GDM1 (cell line): ENCODE data around the gene MAPK1.
A peak's percentile ranks its signal among the peaks of the same experiment; 100 is the strongest.
"Not testable (repeated sequence)": the region's sequence is repeated elsewhere in the genome, so short reads cannot be mapped to it uniquely, and the experiment has no call there.

ENCODE experiments used
- DNase-seq: peaks from one replicate; lab custom pipeline; 2025; lab: John Stamatoyannopoulos, UW

MAPK1 gene

DNA sequence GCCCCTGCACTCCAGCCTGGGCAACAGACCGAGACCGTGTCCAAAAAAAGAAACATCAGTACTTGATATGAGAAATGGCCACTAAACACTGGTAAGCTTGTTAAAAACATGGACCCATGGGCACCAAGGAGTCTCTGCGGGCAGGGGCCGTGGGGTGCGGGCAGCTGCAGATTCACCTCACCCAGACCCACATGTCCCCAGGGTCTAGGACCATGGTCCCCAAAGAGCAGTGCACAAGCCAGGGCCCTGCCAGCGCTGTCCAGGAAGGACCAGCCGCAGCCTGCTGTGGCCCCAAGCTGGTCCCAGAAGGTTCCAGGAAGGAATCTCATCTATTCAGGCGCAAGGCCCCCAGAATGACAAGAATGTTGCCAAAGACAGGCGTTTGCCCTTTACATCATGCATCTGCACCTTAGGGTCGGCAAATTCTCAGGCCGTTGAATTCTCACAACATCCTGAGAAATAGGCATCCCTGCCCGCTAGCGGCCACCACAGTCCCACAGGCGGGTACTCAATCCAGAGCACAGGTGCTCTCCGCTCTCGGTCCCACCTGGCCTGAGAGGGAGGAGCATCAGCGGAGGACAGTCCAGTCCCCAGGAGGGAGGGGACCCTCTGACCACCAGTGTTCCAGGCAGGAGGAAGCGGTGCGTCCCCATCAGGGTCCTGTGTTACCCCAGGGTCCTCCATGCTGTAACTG lies 141.3 kb downstream of the MAPK1 start:
- DNase-seq: no peak

DNA sequence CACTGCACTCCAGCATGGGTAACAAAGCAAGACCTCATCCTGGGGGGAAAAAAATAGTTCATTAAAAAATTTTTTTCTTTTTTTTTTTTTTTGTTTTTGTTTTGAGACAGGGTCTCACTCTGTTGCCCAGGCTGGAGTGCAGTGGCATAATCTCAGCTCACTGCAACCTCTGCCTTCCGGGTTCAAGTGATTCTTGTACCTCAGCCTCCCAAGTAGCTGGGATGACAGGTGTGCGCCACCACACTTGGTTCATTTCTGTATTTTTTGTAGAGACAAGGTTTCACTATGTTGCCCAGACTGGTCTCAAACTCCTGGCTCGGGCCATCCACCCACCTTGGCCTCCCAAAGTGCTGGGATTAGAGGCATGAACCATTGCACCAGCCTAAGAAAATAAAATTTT lies 142.9 kb downstream of the MAPK1 start:
- DNase-seq: not testable (repeated sequence)

DNA sequence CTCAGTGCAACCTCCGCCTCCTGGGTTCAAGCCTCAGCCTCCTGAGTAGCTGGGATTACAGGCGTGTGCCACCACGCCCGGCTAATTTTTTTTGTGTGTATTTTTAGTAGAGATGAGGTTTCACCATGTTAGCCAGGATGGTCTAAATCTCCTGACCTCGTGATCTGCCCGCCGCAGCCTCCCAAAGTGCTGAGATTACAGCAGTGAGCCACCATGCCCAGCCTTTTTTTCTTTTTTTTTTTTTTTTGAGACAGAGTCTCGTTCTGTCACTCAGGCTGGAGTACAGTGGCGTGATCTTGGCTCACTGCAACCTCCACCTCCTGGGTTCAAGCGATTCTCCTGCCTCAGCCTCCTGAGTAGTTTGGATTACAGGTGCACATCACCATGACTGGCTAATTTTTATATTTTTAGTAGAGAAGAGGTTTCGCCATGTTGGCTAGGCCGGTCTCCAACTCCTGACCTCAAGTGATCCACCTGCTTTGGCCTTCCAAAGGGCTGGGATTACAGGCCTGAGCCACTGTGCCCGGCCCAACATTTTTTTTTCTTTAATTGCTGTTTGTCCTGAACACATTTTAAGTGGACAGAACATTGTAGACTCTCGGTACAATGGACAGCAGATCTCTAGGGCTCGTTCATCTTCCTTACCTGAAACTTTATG lies 146.1 kb downstream of the MAPK1 start:
- not testable (repeated sequence) for DNase-seq

DNA sequence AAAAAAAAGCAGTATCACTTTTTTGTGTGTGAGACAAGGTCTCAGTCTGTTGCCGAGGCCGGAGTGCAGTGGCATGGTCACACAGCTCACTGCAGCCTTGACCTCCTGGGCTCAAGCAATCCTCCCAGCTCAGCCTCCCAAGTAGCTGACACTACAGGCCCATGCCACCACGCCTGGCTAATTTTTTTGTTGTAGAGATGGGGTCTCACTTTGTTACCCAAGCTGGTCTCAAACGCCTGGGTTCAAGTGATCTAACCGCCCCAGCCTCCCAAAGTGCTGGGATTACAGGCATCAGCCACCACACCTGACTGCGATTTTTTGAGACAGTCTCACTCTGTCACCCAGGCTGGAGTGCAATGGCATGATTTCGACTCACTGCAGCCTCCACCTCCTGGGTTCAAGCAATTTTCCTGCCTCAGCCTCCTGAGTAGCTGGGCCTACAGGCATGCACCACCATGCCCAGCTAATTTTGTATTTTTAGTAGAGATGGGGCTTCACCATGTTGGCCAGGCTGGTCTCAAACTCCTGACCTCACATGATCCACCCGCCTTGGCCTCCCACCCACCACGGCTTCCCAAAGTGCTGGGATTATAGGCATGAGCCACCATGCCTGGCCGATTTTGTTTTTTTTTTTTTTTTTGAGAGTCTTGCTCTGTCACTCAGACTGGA lies 147.1 kb downstream of the MAPK1 start:
- DNase-seq: not testable (repeated sequence)

DNA sequence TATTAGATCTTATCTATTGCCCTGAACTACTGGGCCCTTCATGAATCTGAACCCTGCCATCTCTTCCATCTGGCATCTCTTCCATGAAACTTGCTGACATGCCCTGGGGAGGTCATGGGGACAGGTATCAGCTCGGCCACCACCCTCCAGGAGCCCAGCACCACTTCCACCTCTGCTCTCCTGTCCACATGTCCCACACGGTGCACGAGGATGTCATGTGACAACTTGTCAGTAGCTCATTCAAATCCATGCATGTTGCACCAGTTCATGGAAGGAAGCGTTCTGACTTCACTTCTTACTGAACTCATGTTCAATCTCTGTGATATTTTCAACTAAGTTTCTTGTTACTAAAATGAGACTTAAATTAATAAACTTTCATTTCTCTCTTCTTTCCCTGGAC lies 148.4 kb downstream of the MAPK1 start:
- DNase-seq: no peak

DNA sequence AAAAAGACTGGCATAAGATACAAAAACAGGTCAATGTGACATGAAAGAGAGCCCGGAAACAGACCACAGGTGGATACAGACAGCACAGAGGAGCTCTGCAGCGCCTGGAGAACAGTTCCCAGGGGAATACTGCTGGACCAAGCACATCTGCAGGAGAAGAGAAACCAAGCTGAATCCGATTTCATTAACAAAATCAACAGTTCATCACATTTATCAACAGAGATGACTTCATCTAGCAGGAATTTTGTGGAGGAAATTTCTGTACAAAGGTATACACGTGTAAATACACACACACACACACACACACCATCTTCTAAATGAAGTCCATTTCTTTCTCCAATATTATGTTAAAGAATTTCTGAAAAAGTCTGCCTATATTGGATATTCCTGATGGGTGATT lies 148.9 kb downstream of the MAPK1 start:
- DNase-seq: no peak

DNA sequence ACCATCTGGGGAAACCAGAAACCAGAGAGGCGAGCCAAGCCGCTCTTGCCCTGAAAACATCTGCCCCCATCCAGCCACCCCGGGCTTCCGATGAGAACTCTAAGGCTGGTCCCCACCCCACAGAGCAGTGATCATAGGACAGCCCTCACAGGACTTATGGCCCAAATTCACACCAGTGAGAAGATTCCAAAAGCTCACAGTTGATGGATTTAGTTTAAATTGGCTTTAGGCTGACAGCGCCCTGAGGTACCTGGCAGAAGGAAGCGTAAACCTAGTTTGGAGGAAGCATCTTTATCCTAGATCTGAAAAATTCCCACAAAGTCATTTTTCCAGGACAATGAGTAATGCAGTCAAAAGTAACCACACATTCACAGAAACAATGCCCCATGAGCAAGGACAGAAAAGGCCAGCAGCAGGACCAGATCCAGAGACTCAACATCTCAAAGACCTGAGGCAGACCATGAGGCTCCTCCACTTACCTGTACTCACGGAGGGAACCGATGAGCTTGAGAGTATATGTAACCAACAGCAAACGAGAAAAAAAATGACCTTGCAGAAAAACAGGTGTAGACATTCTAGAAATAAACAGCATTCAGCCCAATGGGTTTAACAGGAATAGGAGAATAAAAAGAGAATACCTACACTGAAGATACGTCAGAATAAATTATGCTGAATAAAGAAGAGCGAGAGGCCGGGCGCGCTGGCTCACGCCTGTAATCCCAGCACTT lies 150.9 kb downstream of the MAPK1 start:
- DNase-seq: not testable (repeated sequence)

DNA sequence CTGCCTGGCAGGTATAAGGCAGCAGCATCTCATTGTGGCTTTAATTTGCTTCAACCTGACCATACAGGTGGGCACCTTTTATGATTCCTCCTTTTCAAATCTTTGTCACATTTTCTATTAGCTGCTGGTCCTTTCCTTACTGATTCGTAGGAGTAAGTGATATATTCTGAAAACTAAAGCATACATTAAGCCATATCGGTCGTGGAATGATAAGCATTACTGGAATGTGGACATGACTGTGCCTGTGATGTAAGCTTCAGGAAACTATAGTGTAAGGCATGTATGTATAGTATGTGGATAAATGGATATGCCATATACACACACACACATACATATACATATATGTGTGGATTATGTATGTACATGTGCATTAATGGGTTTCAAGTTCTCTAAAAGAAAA lies 152.7 kb downstream of the MAPK1 start:
- DNase-seq: no peak

DNA sequence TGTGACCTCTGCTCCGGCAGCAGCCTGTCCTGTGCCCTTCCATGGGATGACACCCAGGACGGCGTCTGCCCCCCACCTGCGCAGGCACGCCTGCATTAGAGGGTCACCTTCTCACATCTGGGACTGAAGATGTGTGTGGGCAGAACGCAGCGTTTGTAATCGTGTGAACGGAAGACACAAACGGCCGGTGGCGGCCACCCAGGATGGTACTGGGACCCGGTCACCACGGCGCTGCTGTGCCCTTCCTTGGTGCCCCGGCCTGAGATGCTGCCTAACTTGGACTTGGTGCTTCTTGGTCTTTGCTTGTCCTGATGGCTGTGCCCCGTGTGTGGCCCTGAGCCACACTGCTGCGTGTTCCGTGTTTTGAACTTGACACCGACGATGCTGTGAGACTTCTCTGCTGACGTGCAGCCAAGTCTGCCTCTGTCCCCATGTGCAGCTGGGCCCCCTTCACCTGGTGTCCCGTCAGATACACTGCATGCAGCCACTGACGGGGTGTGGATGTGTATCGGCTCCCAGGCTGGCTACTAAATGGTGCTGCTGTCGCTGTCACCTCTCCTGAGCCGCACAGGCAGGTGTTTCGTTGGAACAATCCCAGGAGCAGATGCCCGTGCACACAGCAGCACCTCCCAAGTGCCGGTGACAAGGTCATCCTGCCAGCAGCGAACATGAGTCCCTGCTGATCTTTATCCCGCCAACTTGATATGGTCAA lies 153.2 kb downstream of the MAPK1 start:
- DNase-seq: no peak

DNA sequence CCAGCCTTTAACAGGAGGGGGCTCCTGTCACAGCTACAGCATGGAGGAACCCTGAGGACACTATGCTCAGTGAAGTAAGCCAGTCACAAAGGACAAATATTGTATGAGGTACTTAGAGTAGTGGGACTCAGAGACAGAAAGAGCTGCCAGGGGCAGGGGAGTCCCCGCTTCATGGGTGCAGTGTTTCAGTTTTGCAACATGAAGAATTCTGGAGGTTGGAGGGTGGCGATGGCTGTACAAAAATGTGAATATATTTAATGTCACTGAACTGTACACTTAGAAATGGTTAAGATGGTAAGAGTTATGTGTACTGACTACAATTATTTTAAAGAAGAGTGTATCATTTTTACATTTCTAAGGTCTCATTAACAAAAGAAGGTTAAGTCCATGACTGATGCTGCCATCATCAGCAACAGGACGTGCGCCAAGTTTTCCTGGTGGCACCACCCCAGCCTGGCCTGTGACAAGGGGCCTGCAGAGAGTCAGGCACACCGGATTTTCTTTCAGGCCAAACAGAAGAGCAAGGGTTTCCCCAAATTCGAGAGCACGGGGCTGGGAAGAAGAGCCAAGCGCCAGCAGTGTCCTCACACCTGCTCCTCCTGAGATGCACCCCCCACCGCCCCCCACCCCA lies 153.9 kb downstream of the MAPK1 start:
- DNase-seq: no peak

DNA sequence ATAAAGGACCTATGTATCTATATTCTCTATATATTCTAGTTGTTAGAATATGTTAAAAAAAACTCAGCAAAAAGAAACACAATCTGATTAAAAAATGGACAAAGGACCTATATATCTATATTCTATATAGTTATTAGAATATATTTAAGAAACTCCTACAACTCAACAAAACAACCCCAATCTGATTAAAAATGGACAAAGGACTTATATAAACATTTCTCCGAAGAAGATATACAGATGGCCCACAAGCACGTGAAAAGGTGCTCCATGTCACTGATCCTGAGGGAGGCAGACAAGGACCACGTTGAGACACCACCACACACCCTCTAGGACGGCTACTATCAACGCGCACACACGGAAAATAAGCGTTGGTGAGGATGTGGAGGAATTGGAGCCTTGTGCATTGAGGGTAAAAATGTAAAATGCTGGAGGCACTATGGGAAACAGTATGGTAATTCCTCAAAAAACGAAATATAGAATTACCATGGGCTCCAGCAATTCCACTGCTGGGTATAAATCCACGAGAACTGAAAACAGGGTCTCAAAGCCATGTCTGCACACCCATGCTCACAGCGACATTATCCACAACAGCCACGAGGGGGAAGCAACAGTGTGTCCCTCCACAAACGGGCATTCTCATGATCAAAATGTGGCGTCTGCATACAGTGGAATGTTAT lies 154.6 kb downstream of the MAPK1 start:
- peak; percentile 58 for DNase-seq

DNA sequence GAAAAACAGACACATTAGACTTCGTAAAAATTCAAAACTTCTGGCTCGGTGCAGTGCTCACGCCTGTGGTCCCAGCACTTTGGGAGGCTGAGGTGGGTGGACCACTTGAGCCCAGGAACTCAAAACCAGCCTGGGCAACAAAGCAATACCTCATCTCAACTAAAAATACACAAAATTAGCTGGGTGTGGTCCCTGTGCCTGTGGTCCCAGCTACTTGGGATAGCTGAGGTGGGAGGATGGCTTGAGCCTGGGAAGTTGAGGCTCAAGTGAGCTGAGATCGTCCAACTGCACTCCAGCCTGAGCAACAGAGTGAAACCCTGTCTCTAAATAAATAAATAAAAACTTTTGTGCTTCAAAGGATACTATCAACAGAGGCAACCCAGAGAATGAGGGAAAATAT lies 155.6 kb downstream of the MAPK1 start:
- no peak for DNase-seq

DNA sequence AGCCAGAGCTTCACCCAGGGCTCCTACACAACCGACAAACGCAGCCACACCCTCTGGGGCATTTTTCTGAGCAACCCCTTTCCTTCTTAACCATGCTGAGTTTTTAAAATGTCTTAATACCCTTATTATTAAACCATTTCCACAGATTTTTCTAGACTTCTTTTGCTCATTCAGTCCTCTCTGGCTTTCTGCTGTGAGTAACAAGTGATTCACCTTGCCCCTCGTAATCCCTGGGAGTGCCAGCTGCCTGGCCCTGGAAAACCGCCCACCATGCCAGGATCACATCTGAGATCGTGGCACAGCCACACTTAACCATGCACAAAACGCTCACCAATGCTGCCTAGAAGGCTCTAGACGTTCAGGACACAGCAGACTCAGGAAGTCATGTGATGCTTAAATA lies 157.3 kb downstream of the MAPK1 start:
- DNase-seq: no peak

DNA sequence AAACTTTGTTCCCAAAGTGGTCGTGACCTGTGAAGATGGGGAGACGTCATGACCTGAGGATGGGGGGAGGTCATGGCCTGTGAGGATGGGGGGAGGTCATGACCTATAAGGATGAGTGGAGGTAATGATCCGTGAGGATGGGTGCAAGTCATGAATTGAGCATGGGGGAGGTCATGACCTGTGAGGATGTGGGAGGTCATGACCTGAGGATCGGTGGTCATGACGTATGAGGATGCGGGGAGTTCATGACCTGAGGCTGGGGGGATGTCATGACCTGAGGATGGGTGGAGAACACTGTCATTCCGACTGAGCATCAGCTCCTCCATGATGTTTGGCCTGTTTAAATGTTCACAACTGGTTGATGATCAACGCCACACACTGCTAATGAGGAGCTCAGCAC lies 157.8 kb downstream of the MAPK1 start:
- no peak for DNase-seq

DNA sequence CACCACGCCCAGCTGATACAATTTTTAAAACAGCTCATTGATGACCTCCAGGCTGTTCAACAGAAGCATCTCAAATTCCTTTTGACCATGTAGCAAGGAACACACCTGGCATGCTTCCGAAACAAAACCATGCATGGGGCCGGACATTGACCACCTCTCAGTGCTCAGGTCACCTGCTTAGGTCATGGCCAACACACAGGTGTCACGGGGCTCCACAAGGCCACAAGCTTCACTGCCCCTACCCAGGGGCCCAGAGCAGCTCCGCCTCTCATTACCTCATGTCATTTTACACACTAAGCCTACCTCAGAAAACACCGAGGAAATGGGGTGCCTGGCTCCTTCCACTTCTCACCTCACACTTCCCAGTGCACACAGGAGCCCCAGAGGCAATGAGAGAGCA lies 158.5 kb downstream of the MAPK1 start:
- DNase-seq: no peak

DNA sequence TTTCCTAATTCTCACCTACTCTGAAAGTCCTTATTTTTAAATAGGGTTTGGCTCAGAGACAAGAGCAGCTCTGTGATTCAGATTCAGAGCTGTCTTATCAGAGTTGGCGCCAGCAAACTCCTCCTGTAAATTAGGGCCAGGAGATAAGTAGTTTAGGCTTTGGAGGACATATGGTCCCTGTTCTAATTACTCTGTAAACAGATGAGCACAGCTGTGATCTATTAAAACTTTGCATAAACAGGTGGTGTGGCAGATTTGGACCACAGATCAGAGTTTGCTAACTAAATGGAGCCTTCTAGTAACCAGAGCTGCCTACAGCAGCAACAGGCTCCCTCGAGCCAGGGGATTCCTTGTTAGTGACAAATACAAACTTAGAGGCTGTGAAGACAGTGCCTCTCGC lies 159.8 kb downstream of the MAPK1 start:
- no peak for DNase-seq
